Common myeloid progenitor, CD34-positive (primary cell): ENCODE data around the gene HERC3.
A peak's percentile ranks its signal among the peaks of the same experiment; 100 is the strongest.

ENCODE experiments used
- CTCF ChIA-PET: fragments of 350-600 bp; sonication (Branson Sonifier 250); formaldehyde crosslinking; loops from one replicate; lab custom pipeline; 2021; ENCODE audit warnings: antibody characterized with exemption; lab: Charles Lee
- POLR2A ChIA-PET: fragments of 350-600 bp; sonication (Branson Sonifier 250); formaldehyde crosslinking; loops from one replicate; lab custom pipeline; 2021; ENCODE audit warnings: antibody characterized with exemption; lab: Charles Lee
- DNase-seq, 3 donors: peaks; one replicate each; pipeline versions ENCODE4 v3.0.0 to v3.0.0-alpha.2; 2013
- H3K27ac ChIP-seq, 2 experiments: 1 replicate in 1 of 2; 2 replicates in 1 of 2; pipeline ENCODE4 v1.7.0; 2013; ENCODE audit warnings: inconsistent platforms in 2 of 2, low read length in 2 of 2, mild to moderate bottlenecking in 2 of 2, low read depth in 1 of 2, moderate library complexity in 1 of 2; ENCODE audit not compliant: severe bottlenecking in 2 of 2, insufficient read depth in 1 of 2, poor library complexity in 1 of 2
- H3K27me3 ChIP-seq, 5 experiments: replicated peaks in 2 of 5; 1 replicate in 3 of 5; 2 replicates in 2 of 5; pipeline versions ENCODE4 v1.6.1 to v1.7.0; 2013; ENCODE audit warnings: low read length in 4 of 5, mild to moderate bottlenecking in 2 of 5, moderate library complexity in 2 of 5, inconsistent platforms in 1 of 5; ENCODE audit not compliant: insufficient read depth in 5 of 5, control insufficient read depth in 4 of 5
- H3K36me3 ChIP-seq, 4 experiments: 1 replicate in 2 of 4; 2 replicates in 2 of 4; pipeline versions ENCODE4 v1.6.1 to v1.7.0; 2013; ENCODE audit warnings: low read length in 3 of 4, control low read depth in 1 of 4, mild to moderate bottlenecking in 1 of 4; ENCODE audit not compliant: control insufficient read depth in 4 of 4, insufficient read depth in 4 of 4
- H3K4me1 ChIP-seq, 4 experiments: 1 replicate in 3 of 4; 2 replicates in 1 of 4; pipeline versions ENCODE4 v1.6.1 to v1.7.1; 2013; ENCODE audit warnings: low read length in 3 of 4, mild to moderate bottlenecking in 3 of 4, control low read depth in 1 of 4, inconsistent platforms in 1 of 4, moderate library complexity in 1 of 4; ENCODE audit not compliant: control insufficient read depth in 4 of 4, insufficient read depth in 4 of 4; ENCODE audit errors: control extremely low read depth in 1 of 4
- H3K4me3 ChIP-seq, 7 experiments: 1 replicate in 4 of 7; 2 replicates in 3 of 7; pipeline versions ENCODE4 v1.5.1 to v1.7.0; 2013; ENCODE audit warnings: mild to moderate bottlenecking in 7 of 7, low read length in 6 of 7, moderate library complexity in 6 of 7, inconsistent platforms in 2 of 7, low read depth in 2 of 7, control low read depth in 1 of 7; ENCODE audit not compliant: insufficient read depth in 4 of 7, control insufficient read depth in 1 of 7; ENCODE audit errors: extremely low read depth in 1 of 7
- H3K9me3 ChIP-seq, 5 experiments: 1 replicate in 4 of 5; 2 replicates in 1 of 5; pipeline versions ENCODE4 v1.6.1 to v1.7.1; 2013; ENCODE audit warnings: low read length in 4 of 5, mild to moderate bottlenecking in 2 of 5, inconsistent platforms in 1 of 5, low read depth in 1 of 5, moderate library complexity in 1 of 5; ENCODE audit not compliant: control insufficient read depth in 4 of 5, insufficient read depth in 2 of 5; ENCODE audit errors: control extremely low read depth in 1 of 5
- WGBS: methylation state at CpG from one replicate; pipeline ENCODE4 v1.1.5; 2013; ENCODE audit not compliant: insufficient coverage; 5-methylcytosine and 5-hydroxymethylcytosine counted together

The HERC3 gene

DNA sequence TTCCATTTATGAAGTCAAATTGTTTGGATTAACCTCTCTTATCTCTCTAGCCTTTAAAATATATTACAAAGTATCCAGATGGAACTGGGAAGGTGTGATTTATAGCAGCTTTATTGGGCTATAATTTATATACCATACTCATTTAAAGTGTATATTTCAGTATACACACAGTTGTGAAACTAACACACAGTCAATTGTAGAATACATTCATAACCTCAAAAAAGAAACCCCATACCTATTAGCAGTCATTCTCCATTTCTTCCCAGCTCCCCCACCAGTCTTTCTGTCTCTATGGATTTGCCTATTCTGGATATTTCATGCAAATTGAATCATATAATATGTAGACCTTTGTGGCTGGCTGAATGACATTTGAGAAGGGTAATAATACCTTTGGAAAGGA is 112.9 kb downstream of the HERC3 start:
- no peaks in the 10 kb centered on the region for H3K4me1 ChIP-seq
- ChIA-PET CTCF (interaction anchor here (0.8 to 2.9 kb wide), 8 partner anchors 8 to 320 kb away, joined by 3 to 10 read pairs (median 5); no protein-coding TSS in a partner anchor), POLR2A (no interaction called here)
- peaks cover 14 to 41% (median 23%) of the 10 kb centered on the region in 4 experiments for H3K36me3 ChIP-seq
- H3K4me3 ChIP-seq = no peak overlapping the region
- no peaks in the 10 kb centered on the region for H3K9me3 ChIP-seq
- no peak for DNase-seq
- no peaks in the 10 kb centered on the region for H3K27me3 ChIP-seq
- no peak overlapping the region for H3K27ac ChIP-seq

DNA sequence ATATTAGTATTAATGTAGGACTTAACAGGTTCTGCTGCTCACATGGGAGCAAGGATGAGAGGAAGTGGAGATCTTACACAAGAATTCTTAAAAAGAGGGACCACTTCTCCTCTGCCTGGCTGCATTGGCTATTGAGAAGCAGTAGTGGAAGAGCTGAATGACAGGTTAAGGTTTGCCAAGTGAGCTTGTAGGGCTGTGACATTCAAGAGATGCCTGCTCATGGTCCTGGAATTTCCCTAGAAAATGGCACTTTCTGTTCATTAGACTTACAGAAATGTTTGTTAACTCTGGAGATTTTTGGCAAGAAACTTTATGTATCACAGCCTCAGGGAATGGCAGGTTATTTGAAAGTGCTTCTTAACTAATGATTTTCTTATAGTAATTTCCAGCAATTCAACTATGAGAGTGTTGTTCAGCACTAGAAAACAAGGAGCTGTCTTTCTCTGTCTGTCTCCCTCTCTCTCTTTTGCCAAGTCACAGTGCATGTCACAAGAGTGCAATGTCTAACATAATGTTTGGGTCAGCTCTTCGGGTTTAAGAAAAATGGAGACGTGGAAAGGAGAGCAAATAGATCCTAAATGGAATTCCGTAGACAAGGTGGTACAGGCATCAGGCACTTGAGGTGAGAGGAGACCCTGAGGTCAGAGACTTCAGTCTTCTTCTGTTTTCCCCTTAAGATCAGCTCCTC is 113.7 kb downstream of the HERC3 start:
- DNase-seq = no peak
- Histone ChIP-seq H3K4me1 (no peaks in the 10 kb centered on the region), H3K9me3 (peaks cover 0 to 3% (median 0%) of the 10 kb centered on the region in 5 experiments), H3K36me3 (peaks cover 20 to 48% (median 27%) of the 10 kb centered on the region in 4 experiments), H3K27ac (no peak overlapping the region), H3K4me3 (no peak overlapping the region), H3K27me3 (no peaks in the 10 kb centered on the region)
- ChIA-PET POLR2A (no interaction called here), CTCF (interaction anchor here (0.6 to 2.9 kb wide), 19 partner anchors 9 to 350 kb away, joined by 3 to 10 read pairs (median 4); no protein-coding TSS in a partner anchor)
- 86% methylated on average over 3 of the region's 3 CpGs for WGBS

DNA sequence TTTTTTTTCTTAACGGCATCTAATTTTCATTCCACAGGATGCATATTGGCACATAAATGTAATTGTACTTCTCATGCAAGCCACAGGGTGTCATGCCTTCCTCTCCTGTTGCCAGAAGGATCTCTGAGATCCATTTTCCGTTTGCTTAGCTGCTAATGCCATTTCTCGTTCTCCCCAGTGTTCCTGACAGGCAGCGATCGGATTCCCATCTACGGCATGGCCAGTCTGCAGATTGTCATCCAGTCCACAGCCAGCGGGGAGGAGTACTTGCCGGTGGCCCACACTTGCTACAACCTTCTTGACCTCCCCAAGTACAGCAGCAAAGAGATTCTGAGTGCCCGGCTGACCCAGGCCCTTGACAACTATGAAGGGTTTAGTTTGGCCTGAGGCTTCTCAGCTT is 114.3 kb downstream of the HERC3 start:
- WGBS = 90% methylated on average over 7 of the region's 9 CpGs
- H3K27ac ChIP-seq = no peak overlapping the region
- peak in 2 of 3 donors; percentile 43 to 45 for DNase-seq
- H3K4me1 ChIP-seq = no peaks in the 10 kb centered on the region
- H3K36me3 ChIP-seq = peaks cover 19 to 50% (median 28%) of the 10 kb centered on the region in 4 experiments
- H3K27me3 ChIP-seq = no peaks in the 10 kb centered on the region
- POLR2A ChIA-PET = no interaction called here
- CTCF ChIA-PET = interaction anchor here (0.6 to 2.9 kb wide), 15 partner anchors 10 to 1319 kb away, joined by 3 to 10 read pairs (median 4); no protein-coding TSS in a partner anchor
- H3K9me3 ChIP-seq = peaks cover 0 to 5% (median 0%) of the 10 kb centered on the region in 5 experiments
- H3K4me3 ChIP-seq = no peak overlapping the region

DNA sequence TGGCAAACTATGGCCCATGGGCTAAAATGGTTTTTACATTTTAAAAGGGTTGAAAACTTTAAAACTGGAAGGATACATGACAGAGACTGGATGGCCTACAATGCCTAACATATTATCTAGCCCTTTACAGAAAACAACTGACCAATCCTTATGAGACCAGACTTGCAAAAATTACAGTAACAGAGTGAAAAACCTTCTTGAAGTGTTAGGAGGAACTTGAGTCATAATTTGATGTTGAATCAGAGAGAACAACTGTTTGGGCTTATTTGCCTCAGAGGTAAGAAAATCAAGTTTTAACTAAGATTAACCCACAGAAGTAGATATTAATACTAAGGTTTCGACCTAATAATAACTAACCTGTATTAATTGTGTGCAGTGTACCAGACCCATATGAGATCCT is 117.7 kb downstream of the HERC3 start:
- Histone ChIP-seq H3K9me3 (peaks cover 0 to 13% (median 0%) of the 10 kb centered on the region in 5 experiments), H3K4me1 (no peaks in the 10 kb centered on the region), H3K27me3 (no peaks in the 10 kb centered on the region), H3K4me3 (no peak overlapping the region), H3K27ac (no peak overlapping the region), H3K36me3 (peaks cover 16 to 49% (median 28%) of the 10 kb centered on the region in 4 experiments)
- POLR2A ChIA-PET = no interaction called here
- CTCF ChIA-PET = interaction anchor here (0.9 kb wide), 1 partner anchor 37 kb away, joined by 4 read pairs; no protein-coding TSS in a partner anchor
- no CpG with 5 or more reads among the region's 1 CpG for WGBS
- DNase-seq = no peak

DNA sequence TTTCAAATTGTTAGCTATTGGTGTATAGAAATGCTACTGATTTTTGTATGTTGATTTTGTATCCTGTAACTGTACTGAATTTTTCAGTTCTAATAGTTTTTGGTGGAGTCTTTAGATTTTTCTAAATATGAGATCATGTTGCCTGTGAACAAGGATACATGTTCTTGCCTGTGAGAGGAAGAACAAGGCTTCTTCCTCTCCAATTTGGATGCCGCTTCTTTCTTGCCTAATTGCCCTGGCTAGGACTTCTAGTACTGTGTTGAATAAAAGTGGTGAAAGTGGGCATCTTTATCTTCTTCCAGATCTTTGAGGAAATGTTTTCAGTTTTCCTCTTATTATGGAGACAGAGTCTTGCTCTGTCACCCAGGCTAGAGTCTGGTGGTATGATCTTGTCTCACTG is 121.5 kb downstream of the HERC3 start:
- no peaks in the 10 kb centered on the region for H3K4me1 ChIP-seq
- 100% methylated on average over 1 of the region's 1 CpG for WGBS

DNA sequence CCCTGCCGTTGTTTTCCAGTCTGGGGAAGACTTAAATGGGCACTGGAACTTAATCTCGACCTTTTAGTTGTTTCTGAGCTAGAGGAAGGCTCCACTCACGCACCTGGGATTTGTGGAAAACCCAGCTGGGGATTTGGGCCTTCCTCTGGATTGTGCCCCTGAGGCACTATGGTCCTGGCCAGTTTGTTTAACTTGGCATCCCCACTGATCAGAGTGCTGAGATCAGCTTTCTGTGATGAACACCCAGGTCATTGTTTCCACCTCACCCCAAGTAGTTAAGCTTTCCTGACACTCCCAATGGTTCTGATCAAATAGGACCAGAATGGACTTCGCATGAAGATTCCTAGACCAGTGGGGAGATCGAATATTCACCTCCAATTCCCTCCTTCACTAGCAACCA is 125.8 kb downstream of the HERC3 start:
- ChIA-PET POLR2A (no interaction called here), CTCF (interaction anchor here (1.1 to 1.2 kb wide), 2 partner anchors 9 to 37 kb away, joined by 3 to 4 read pairs; no protein-coding TSS in a partner anchor)
- Histone ChIP-seq H3K4me1 (peaks cover 0 to 3% (median 0%) of the 10 kb centered on the region in 4 experiments), H3K36me3 (peaks cover 7 to 63% (median 32%) of the 10 kb centered on the region in 4 experiments), H3K27me3 (no peaks in the 10 kb centered on the region), H3K27ac (no peak overlapping the region), H3K9me3 (peaks cover 0 to 29% (median 12%) of the 10 kb centered on the region in 5 experiments), H3K4me3 (no peak overlapping the region)
- no peak for DNase-seq
- 100% methylated on average over 3 of the region's 5 CpGs for WGBS

More for the DNA sequence above, 121.5 kb downstream of the HERC3 start:
- Histone ChIP-seq H3K4me3 (no peak overlapping the region), H3K36me3 (peaks cover 11 to 59% (median 31%) of the 10 kb centered on the region in 4 experiments), H3K9me3 (peaks cover 0 to 36% (median 12%) of the 10 kb centered on the region in 5 experiments), H3K27ac (no peak overlapping the region), H3K27me3 (no peaks in the 10 kb centered on the region)
- CTCF ChIA-PET = interaction anchor here (1.2 to 1.3 kb wide), 2 partner anchors 41 to 310 kb away, joined by 3 to 5 read pairs; no protein-coding TSS in a partner anchor
- DNase-seq = no peak
- POLR2A ChIA-PET = no interaction called here

DNA sequence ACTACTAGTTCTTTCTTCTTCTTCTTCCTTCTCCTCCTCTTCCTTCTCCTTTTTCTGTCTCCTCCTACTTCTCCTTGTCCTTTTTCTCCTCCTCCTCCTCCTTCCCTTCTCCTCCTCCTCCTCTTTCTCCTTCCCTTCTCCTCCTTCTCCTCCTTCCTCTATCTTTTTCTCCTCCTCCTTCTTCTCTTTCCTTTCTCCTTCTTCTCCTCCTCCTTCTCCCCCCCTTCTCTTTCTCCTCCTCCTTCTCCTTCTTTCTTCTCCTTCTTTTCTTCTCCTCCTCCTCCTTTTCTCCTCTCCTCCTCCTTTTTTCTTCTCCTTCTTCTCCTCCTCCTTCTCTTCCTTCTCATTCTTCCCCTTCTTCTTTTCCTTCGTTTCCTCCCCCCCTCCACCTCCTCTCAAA is 127.1 kb downstream of the HERC3 start:
- Histone ChIP-seq H3K4me1 (peaks cover 0 to 3% (median 0%) of the 10 kb centered on the region in 4 experiments), H3K36me3 (peaks cover 8 to 64% (median 35%) of the 10 kb centered on the region in 4 experiments), H3K9me3 (peaks cover 0 to 25% (median 12%) of the 10 kb centered on the region in 5 experiments), H3K4me3 (no peak overlapping the region), H3K27ac (no peak overlapping the region), H3K27me3 (no peaks in the 10 kb centered on the region)
- CTCF ChIA-PET = interaction anchor here (1.6 kb wide), 1 partner anchor 12 kb away, joined by 3 read pairs; no protein-coding TSS in a partner anchor
- POLR2A ChIA-PET = no interaction called here
- no peak for DNase-seq
- WGBS = no CpG with 5 or more reads among the region's 1 CpG
